GM08714 (cell line): Measurements from ENCODE around the gene C8G.

Experiments used
- H3K4me3 ChIP-seq: fragments of 200-500 bp; sonication (Bioruptor generic); 2 replicates; pipeline ENCODE4 v1.5.1; 2014; ENCODE audit warnings: mild to moderate bottlenecking, low read length, inconsistent platforms
- ZNF274 ChIP-seq: IDR thresholded peaks from 2 replicates; pipeline ENCODE4 v1.6.1; 2012; ENCODE audit warnings: mild to moderate bottlenecking, low read depth, low read length

The C8G gene

DNA sequence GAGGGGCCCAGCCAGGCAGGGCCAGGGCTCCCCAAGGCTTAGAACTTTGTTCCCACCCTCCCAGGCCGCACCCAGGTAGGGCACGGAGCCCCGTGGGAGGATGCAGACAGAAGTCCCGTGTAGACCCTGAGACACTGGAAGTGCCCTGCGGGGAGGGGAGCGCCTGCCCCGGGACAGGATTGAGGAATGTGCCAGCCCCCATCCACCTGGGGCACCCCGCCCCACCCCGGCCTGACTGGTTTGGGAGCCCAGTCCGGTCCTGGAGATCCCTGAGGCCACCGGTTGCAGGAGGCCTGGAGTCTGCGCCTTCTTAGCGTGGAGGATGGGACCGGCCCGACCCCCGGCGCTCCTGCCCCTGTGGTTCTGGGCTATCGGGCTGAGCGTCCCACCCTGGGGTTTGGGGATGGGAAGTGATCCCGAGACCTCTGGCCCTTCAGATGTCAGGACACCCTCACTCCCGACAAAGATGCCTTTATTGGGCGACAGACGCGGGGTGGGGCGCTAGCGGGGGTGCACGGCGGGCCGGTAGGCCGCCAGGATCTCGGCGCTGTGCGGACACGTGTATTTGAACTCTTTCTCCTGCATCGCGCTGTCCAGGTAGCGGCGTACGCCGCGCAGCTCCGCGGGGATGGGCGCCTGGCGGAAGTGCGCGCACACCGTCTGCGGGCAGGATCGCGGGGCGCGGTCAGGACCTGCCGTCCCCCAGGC, 49.3 kb downstream of the C8G start:
- no peak overlapping the region for H3K4me3 ChIP-seq
- no peak for TF ChIP-seq ZNF274

DNA sequence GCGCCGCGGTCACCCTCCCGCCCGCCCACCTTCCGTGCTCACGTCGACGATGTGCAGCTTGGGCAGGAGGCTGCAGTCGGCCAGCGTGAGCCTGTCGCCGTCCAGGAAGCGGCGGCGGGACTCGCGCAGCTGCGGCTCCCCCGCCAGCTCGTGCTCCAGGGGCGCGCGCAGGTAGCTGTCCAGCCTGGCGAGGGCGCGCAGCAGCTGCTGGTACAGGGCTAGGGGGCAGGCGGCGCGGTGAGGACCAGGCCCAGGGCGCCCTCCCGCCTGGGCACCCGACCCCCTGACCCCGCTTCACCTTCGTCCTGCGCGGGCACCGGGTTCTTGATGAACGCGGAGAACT, 49.8 kb downstream of the C8G start:
- H3K4me3 ChIP-seq: no peak overlapping the region
- TF ChIP-seq ZNF274: no peak

DNA sequence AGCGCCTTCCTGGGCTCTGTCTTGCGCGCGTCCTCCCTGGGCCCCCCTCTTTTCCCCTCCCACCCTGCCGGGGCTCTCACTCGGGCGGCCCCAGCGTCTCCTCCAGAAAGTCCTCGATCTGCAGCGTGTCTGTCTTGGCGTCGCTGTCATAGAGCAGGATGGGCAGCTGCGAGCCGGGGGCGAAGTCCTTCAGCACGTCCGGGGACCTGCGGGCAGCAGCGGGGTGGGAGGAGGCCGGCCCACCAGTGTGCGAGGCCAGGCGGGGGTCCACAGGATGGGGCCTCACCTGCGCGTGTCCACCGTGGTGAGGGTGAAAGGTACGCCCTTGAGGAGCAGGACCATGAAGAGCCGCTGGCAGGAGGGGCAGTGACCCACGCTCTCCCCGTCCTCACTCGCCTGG, 50.3 kb downstream of the C8G start:
- no peak overlapping the region for H3K4me3 ChIP-seq
- TF ChIP-seq ZNF274: no peak

DNA sequence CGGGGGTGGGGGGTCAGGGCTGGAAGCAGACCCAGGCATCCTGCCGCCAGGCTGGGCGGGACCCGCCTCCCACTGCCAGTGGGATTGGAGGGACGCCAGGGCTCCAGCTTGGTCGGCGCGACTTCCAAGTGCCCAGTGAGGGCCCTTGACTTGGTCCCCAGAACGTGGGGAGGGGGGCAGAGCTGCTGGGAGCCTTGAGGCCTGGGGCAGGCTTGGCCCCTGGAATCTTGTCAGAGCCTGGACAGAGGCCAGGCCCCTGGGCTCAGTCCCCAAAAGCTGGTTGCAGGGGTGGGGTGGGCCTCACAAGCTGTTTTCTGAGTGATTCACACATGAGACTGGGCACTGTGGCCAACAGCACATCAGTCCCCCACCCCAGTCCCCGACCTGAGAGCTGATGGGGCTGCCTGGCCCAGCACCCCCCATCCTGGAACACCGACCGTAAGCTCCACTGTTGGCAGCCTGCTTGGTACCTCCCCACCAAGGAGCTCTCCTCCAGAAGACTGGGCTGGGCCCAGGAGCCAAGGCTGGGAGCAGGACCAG, 50.8 kb downstream of the C8G start:
- no peak for TF ChIP-seq ZNF274
- H3K4me3 ChIP-seq: no peak overlapping the region
